H1 (cell line): ENCODE measurements around the gene EXOC6. TPM values are rescaled to one million over a fixed set of nuclear protein-coding genes. Genes with fewer than 3 reads are reported as not detected.

ENCODE experiments used
- CTCF ChIA-PET: fragments of 300-600 bp; sonication (Branson Sonifier 250); formaldehyde crosslinking; loops from one replicate; lab custom pipeline; 2021; ENCODE audit not compliant: partially characterized antibody; lab: Charles Lee
- POLR2A ChIA-PET: fragments of 300-600 bp; sonication (Branson Sonifier 250); formaldehyde crosslinking; loops from one replicate; lab custom pipeline; 2021; ENCODE audit warnings: inconsistent platforms; ENCODE audit not compliant: partially characterized antibody; lab: Charles Lee
- DNase-seq, 2 experiments: peaks; one replicate each; pipeline versions ENCODE4 v3.0.0 to v3.0.0-alpha.2; 2010 to 2022; ENCODE audit warnings: low spot score in 2 of 2, low read depth in 1 of 2, mixed read lengths in 1 of 2
- FAIRE-seq: peaks from 2 replicates; lab custom pipeline; 2011; peaks lifted over from hg19 to GRCh38; lab: Jason Lieb, UNC
- H2AFZ ChIP-seq: 2 replicates; pipeline ENCODE4 v1.8.1; 2012; ENCODE audit warnings: low read length, inconsistent platforms
- H2AK5ac ChIP-seq: 2 replicates; pipeline ENCODE4 v1.6.1; 2013; ENCODE audit warnings: low read depth, low read length
- H2BK120ac ChIP-seq: replicated peaks from 2 replicates; pipeline ENCODE3; 2013; ENCODE audit warnings: low read depth, low read length, inconsistent platforms
- H2BK12ac ChIP-seq: 2 replicates; pipeline ENCODE4 v1.6.1; 2013; ENCODE audit warnings: low read depth, low read length
- H2BK15ac ChIP-seq: 2 replicates; pipeline ENCODE4 v1.6.1; 2013; ENCODE audit warnings: low read length
- H2BK20ac ChIP-seq: 2 replicates; pipeline ENCODE4 v1.6.1; 2013; ENCODE audit warnings: low read length
- H2BK5ac ChIP-seq: 2 replicates; pipeline ENCODE4 v1.6.1; 2013; ENCODE audit warnings: low read depth, low read length
- H3K14ac ChIP-seq: 2 replicates; pipeline ENCODE4 v1.6.1; 2013; ENCODE audit warnings: inconsistent platforms; ENCODE audit not compliant: insufficient read length
- H3K18ac ChIP-seq: 2 replicates; pipeline ENCODE4 v1.6.1; 2013; ENCODE audit warnings: low read length; ENCODE audit errors: extremely low read depth
- H3K23ac ChIP-seq: 2 replicates; pipeline ENCODE4 v1.6.1; 2013; ENCODE audit warnings: inconsistent platforms; ENCODE audit not compliant: insufficient read length
- H3K23me2 ChIP-seq: 2 replicates; pipeline ENCODE4 v1.6.1; 2013; ENCODE audit warnings: low read depth, low read length
- H3K27ac ChIP-seq: 2 replicates; pipeline ENCODE4 v1.6.1; 2011; ENCODE audit warnings: low read depth, low read length, inconsistent platforms
- H3K27me3 ChIP-seq, 4 experiments: replicated peaks in 1 of 4; 1 replicate in 1 of 4; 2 replicates in 3 of 4; pipeline versions ENCODE4 v1.6.1 to v1.8.1; 2011 to 2013; ENCODE audit warnings: low read length in 3 of 4, mild to moderate bottlenecking in 3 of 4, inconsistent platforms in 2 of 4, mixed read lengths in 2 of 4, moderate library complexity in 1 of 4; ENCODE audit not compliant: control insufficient read depth in 3 of 4, insufficient read depth in 3 of 4; ENCODE audit errors: extremely low read depth in 1 of 4
- H3K36me3 ChIP-seq, 4 experiments: 2 replicates each; pipeline versions ENCODE4 v1.6.1 to v1.8.1; 2011 to 2013; ENCODE audit warnings: mild to moderate bottlenecking in 4 of 4, low read length in 3 of 4, moderate library complexity in 2 of 4, control low read depth in 1 of 4, inconsistent platforms in 1 of 4; ENCODE audit not compliant: insufficient read depth in 4 of 4, control insufficient read depth in 2 of 4
- H3K4ac ChIP-seq: replicated peaks from 2 replicates; pipeline ENCODE3; 2013; ENCODE audit warnings: low read length, low read depth, mixed read lengths, inconsistent platforms; ENCODE audit not compliant: insufficient read length
- H3K4me1 ChIP-seq, 4 experiments: replicated peaks in 1 of 4; 1 replicate in 1 of 4; 2 replicates in 3 of 4; pipeline versions ENCODE4 v1.6.1 to v1.8.1; 2011 to 2013; ENCODE audit warnings: low read length in 3 of 4, inconsistent platforms in 2 of 4, mixed read lengths in 1 of 4; ENCODE audit not compliant: insufficient read depth in 4 of 4, control insufficient read depth in 3 of 4
- H3K4me2 ChIP-seq, 2 experiments: 2 replicates each; pipeline versions ENCODE4 v1.6.1 to v1.8.1; 2011 to 2013; ENCODE audit warnings: low read depth in 2 of 2, low read length in 2 of 2, control low read depth in 1 of 2, inconsistent platforms in 1 of 2, mild to moderate bottlenecking in 1 of 2; ENCODE audit not compliant: insufficient read depth in 1 of 2
- H3K4me3 ChIP-seq, 4 experiments: fragments of 200-600, 300-600 bp in 1 of 4; sonication (generic), shearing (Covaris generic), sonication (Bioruptor Twin) in 1 of 4; 2 replicates each; pipeline versions ENCODE4 v1.5.1 to v1.8.1; 2011 to 2016; ENCODE audit warnings: low read length in 4 of 4, low read depth in 3 of 4, control low read depth in 2 of 4, inconsistent platforms in 2 of 4, mild to moderate bottlenecking in 2 of 4, mixed read lengths in 1 of 4, moderate library complexity in 1 of 4; ENCODE audit not compliant: insufficient read depth in 2 of 4; ENCODE audit errors: extremely low read depth in 1 of 4
- H3K56ac ChIP-seq: replicated peaks from 2 replicates; pipeline ENCODE3; 2013; ENCODE audit warnings: low read depth, mild to moderate bottlenecking, mixed read lengths, low read length, inconsistent platforms; ENCODE audit not compliant: insufficient read length
- H3K79me1 ChIP-seq: 2 replicates; pipeline ENCODE4 v1.6.1; 2013; ENCODE audit warnings: low read depth, low read length, control low read depth
- H3K79me2 ChIP-seq, 2 experiments: 2 replicates each; pipeline versions ENCODE4 v1.6.1 to v1.8.1; 2012 to 2013; ENCODE audit warnings: low read length in 2 of 2, mild to moderate bottlenecking in 2 of 2, inconsistent platforms in 1 of 2; ENCODE audit not compliant: insufficient read depth in 2 of 2, control insufficient read depth in 1 of 2
- H3K9ac ChIP-seq, 4 experiments: replicated peaks in 1 of 4; 1 replicate in 1 of 4; 2 replicates in 3 of 4; pipeline versions ENCODE4 v1.6.1 to v1.8.1; 2011 to 2013; ENCODE audit warnings: low read depth in 3 of 4, low read length in 3 of 4, control low read depth in 2 of 4, mild to moderate bottlenecking in 2 of 4, moderate library complexity in 2 of 4, inconsistent platforms in 1 of 4; ENCODE audit errors: extremely low read depth in 1 of 4
- H3K9me3 ChIP-seq, 2 experiments: 2 replicates each; pipeline versions ENCODE4 v1.6.1 to v1.8.1; 2012 to 2013; ENCODE audit warnings: mild to moderate bottlenecking in 2 of 2, moderate library complexity in 2 of 2, control low read depth in 1 of 2, inconsistent platforms in 1 of 2, low read depth in 1 of 2, low read length in 1 of 2, mixed read lengths in 1 of 2; ENCODE audit not compliant: insufficient read depth in 2 of 2
- H4K20me1 ChIP-seq, 2 experiments: replicated peaks in 1 of 2; 2 replicates each; pipeline versions ENCODE3 to v1.8.1; 2011 to 2013; ENCODE audit warnings: inconsistent platforms in 2 of 2, low read length in 2 of 2, mild to moderate bottlenecking in 1 of 2; ENCODE audit not compliant: insufficient read depth in 2 of 2, control insufficient read depth in 1 of 2
- H4K5ac ChIP-seq: 2 replicates; pipeline ENCODE4 v1.6.1; 2013; ENCODE audit warnings: low read length, low read depth, mixed read lengths, inconsistent platforms; ENCODE audit not compliant: insufficient read length
- H4K8ac ChIP-seq: 2 replicates; pipeline ENCODE4 v1.8.0; 2013; ENCODE audit warnings: mild to moderate bottlenecking, moderate library complexity, low read length, inconsistent platforms; ENCODE audit not compliant: insufficient read depth; ENCODE audit errors: extremely low read depth
- H4K91ac ChIP-seq: replicated peaks from 2 replicates; pipeline ENCODE3; 2013; ENCODE audit warnings: low read length, mixed read lengths, inconsistent platforms; ENCODE audit not compliant: insufficient read length
- CREB1 ChIP-seq: IDR thresholded peaks from 2 replicates; pipeline ENCODE4 v1.6.1; 2012; ENCODE audit warnings: inconsistent platforms
- KDM5A ChIP-seq: fragments of 200-600 bp; IDR thresholded peaks from 2 replicates; pipeline ENCODE4 v1.7.1; 2012; ENCODE audit warnings: mild to moderate bottlenecking, low read length, inconsistent platforms, mixed read lengths
- WGBS, 2 experiments: shearing (Covaris generic) in 1 of 2; methylation state at CpG; one replicate each; pipeline versions ENCODE4 v1.1.6 to v1.1.7; 2013 to 2015; ENCODE audit warnings: low lambda C conversion rate in 2 of 2, mixed read lengths in 2 of 2, inconsistent platforms in 1 of 2, low coverage in 1 of 2, missing lambda C conversion rate in 1 of 2; ENCODE audit not compliant: insufficient replicate concordance in 2 of 2, insufficient coverage in 1 of 2, insufficient read length in 1 of 2; ENCODE audit errors: extremely low coverage in 1 of 2, missing lambda C conversion rate in 1 of 2; 5-methylcytosine and 5-hydroxymethylcytosine counted together
- polyA plus RNA-seq, 7 experiments: library from polyadenylated mRNA; depleted of rRNA in 3 of 7; stranded (reverse) in 5 of 7; unstranded in 2 of 7; fragments of >200 nt in 5 of 7; fragments of 200-250 nt in 2 of 7; gene quantifications; 1 replicate in 5 of 7; 2 replicates in 1 of 7; 4 replicates in 1 of 7; pipeline versions ENCODE4 v1.2.1 to v1.2.3, GENCODE V29; 2011 to 2013; ENCODE audit warnings: missing spikeins in 2 of 7, mixed read lengths in 2 of 7
- total RNA-seq: library from RNA; stranded (reverse); fragmentation: NEBNext Ultra II Directional; extraction: Animal tissue kit (Norgen Biotek cat#: 25700); gene quantifications from 2 replicates; pipeline ENCODE4 v1.2.1, GENCODE V29; 2021

Gene EXOC6
- total and polyA plus RNA-seq, 2 of the 8 experiments (the other 6 are each of a cell fraction or from before 2014, with no cell fraction given), result 1.7 to 4.5 TPM

GRCh38 chr10:93054486-93054885 is 206.2 kb downstream of the EXOC6 start:
- TF ChIP-seq KDM5A (no peak), CREB1 (no peak)
- no peak overlapping the region for H3K27ac ChIP-seq
- H3K14ac ChIP-seq, result no peak overlapping the region
- ChIA-PET POLR2A (interaction anchor here (1.5 kb wide), 1 partner anchor 10 kb away, joined by 3 read pairs; no protein-coding TSS in a partner anchor), CTCF (interaction anchor here (1.3 to 3.6 kb wide), 2 partner anchors 10 to 16 kb away, joined by 7 to 22 read pairs; no protein-coding TSS in a partner anchor)
- 77% methylated on average over 3 of the region's 3 CpGs; no CpG with 5 or more reads in 1 of the 2 experiments for WGBS, 2 experiments
- no peak overlapping the region for H3K23ac ChIP-seq
- FAIRE-seq (no peak), DNase-seq (no peak)
- no peak overlapping the region for H3K56ac ChIP-seq
- peaks cover 0 to 2% (median 0%) of the 10 kb centered on the region in 4 experiments; a peak in 2 of 7 replicates for H3K4me1 ChIP-seq
- no peak overlapping the region for H4K8ac ChIP-seq
- no peaks in the 10 kb centered on the region for H3K23me2 ChIP-seq
- H3K9me3 ChIP-seq, result no peaks in the 10 kb centered on the region
- H3K79me1 ChIP-seq, result no peaks in the 10 kb centered on the region
- no peaks in the 10 kb centered on the region for H3K36me3 ChIP-seq
- no peak overlapping the region for H4K5ac ChIP-seq
- peaks cover 9 to 19% (median 11%) of the 10 kb centered on the region in 4 experiments for H3K27me3 ChIP-seq
- H3K4me3 ChIP-seq, result no peak overlapping the region
- H4K91ac ChIP-seq, result no peak overlapping the region
- H3K18ac ChIP-seq, result no peak overlapping the region
- H3K9ac ChIP-seq, result no peak overlapping the region
- H2BK15ac ChIP-seq, result no peak overlapping the region
- H3K4ac ChIP-seq, result no peak overlapping the region
- H2AK5ac ChIP-seq, result no peak overlapping the region
- no peaks in the 10 kb centered on the region for H3K79me2 ChIP-seq
- no peak overlapping the region for H2BK20ac ChIP-seq
- no peak overlapping the region for H2BK120ac ChIP-seq
- H4K20me1 ChIP-seq, result no peaks in the 10 kb centered on the region
- no peak overlapping the region for H2BK12ac ChIP-seq
- H3K4me2 ChIP-seq, result no peak overlapping the region
- no peak overlapping the region for H2AFZ ChIP-seq
- H2BK5ac ChIP-seq, result no peak overlapping the region
